OCI-M2 (cell line): ENCODE data around the gene ZNF511.

Experiments used
- DNase-seq: peaks from one replicate; lab custom pipeline; 2025; ENCODE audit not compliant: unreplicated experiment; lab: John Stamatoyannopoulos, UW

The ZNF511 gene

GRCh38 chr10:133334503-133335245 lies 26.0 kb downstream of the ZNF511 start:
- DNase-seq: no peak

GRCh38 chr10:133335246-133336117 lies 26.8 kb downstream of the ZNF511 start:
- DNase-seq: no peak

- no peak for DNase-seq
Observed at GRCh38 chr10:133336118-133336576, 27.4 kb downstream of the ZNF511 start.

- DNase-seq: no peak
Observed at GRCh38 chr10:133336577-133337369, 28.1 kb downstream of the ZNF511 start, which contains the start of gene CALY. Gene CALY (minus strand): TSS chr10:133336896. CDS start chr10:133328989, 7,907 bp downstream.

- no peak for DNase-seq
Observed at GRCh38 chr10:133337370-133337725, 28.6 kb downstream of the ZNF511 start.

GRCh38 chr10:133338080-133339071 lies 29.7 kb downstream of the ZNF511 start:
- no peak for DNase-seq

GRCh38 chr10:133339708-133340380 lies 31.1 kb downstream of the ZNF511 start:
- no peak for DNase-seq

- DNase-seq: no peak
Observed at GRCh38 chr10:133341983-133342382, 33.3 kb downstream of the ZNF511 start.

GRCh38 chr10:133342942-133343341 lies 34.2 kb downstream of the ZNF511 start:
- no peak for DNase-seq

- DNase-seq: no peak
Observed at GRCh38 chr10:133343558-133343957, 34.8 kb downstream of the ZNF511 start.

- DNase-seq: no peak
Observed at GRCh38 chr10:133344236-133344635, 35.5 kb downstream of the ZNF511 start.

GRCh38 chr10:133346413-133346812 lies 37.7 kb downstream of the ZNF511 start:
- DNase-seq: no peak

GRCh38 chr10:133347710-133348517 lies 39.2 kb downstream of the ZNF511 start:
- DNase-seq: no peak

- no peak for DNase-seq
Observed at GRCh38 chr10:133349160-133349568, 40.5 kb downstream of the ZNF511 start.

- DNase-seq: no peak
Observed at GRCh38 chr10:133349577-133350011, 40.9 kb downstream of the ZNF511 start.

- DNase-seq: no peak
Observed at GRCh38 chr10:133350283-133350949, 41.7 kb downstream of the ZNF511 start.

- DNase-seq: no peak
Observed at GRCh38 chr10:133350950-133351329, 42.2 kb downstream of the ZNF511 start.
